HL-60 (cell line): Measurements from ENCODE around the gene WWOX.

Source experiments
- DNase-seq, 2 experiments: peaks; one replicate each; pipeline ENCODE4 v3.0.0-alpha.2; 2010 to 2020; ENCODE audit warnings: low read depth in 1 of 2, low spot score in 1 of 2
- H3K27ac ChIP-seq: fragments of 250-450 bp; sonication (Bioruptor Pico); replicated peaks from 2 replicates; pipeline ENCODE4 v1.5.1; 2020; ENCODE audit warnings: mild to moderate bottlenecking, moderate library complexity
- H3K27me3 ChIP-seq: fragments of 250-450 bp; sonication (Bioruptor Pico); 2 replicates; pipeline ENCODE4 v1.5.1; 2021; ENCODE audit warnings: mild to moderate bottlenecking, moderate library complexity; ENCODE audit not compliant: insufficient read depth, poor library complexity, severe bottlenecking
- H3K4me3 ChIP-seq: replicated peaks from 2 replicates; pipeline ENCODE4 v1.5.1; 2011; ENCODE audit warnings: mild to moderate bottlenecking, control low read depth, low read length; ENCODE audit not compliant: insufficient read depth
- GABPA ChIP-seq: IDR thresholded peaks from 2 replicates; pipeline ENCODE4 v1.6.1; 2012; ENCODE audit warnings: low read depth
- POLR2AphosphoS5 ChIP-seq: IDR thresholded peaks from 2 replicates; pipeline ENCODE4 v1.6.1; 2012; ENCODE audit warnings: low read depth
- SPI1 ChIP-seq: IDR thresholded peaks from 2 replicates; pipeline ENCODE4 v1.6.1; 2012; ENCODE audit warnings: low read depth, mild to moderate bottlenecking, borderline replicate concordance
- TF ChIP-seq, protein P1 (sequence below): IDR thresholded peaks from one replicate; pipeline ENCODE4 v1.5.1; 2011; ENCODE audit warnings: low read length, control low read depth, inconsistent platforms; ENCODE audit not compliant: insufficient read depth
- TF ChIP-seq, protein P2 (sequence below): IDR thresholded peaks from 2 replicates; pipeline ENCODE4 v1.6.1; 2012; ENCODE audit warnings: low read depth; ENCODE audit not compliant: insufficient replicate concordance

Gene WWOX

DNA sequence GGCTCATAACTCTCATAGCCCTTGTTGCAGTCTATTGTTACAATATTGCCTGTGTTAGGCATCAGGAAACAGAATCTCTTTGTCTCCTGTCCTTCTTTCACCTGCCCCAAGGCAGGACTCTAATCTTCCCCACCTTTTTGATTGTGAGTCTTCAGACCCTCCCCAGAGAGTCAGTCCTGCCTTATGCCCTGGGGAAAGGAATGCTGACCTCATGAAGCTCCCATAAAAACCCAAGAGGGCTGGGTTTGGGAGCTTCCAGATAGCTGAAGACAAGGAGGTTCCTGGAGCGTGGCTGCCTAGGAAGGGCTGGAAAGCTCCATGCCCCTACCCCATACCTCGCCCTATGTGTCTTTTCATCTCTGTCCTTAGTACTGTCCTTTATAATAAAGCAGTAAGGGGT is 688.8 kb downstream of the WWOX start:
- H3K27ac ChIP-seq, result no peak overlapping the region
- DNase-seq, result no peak
- TF ChIP-seq, protein P1, sequence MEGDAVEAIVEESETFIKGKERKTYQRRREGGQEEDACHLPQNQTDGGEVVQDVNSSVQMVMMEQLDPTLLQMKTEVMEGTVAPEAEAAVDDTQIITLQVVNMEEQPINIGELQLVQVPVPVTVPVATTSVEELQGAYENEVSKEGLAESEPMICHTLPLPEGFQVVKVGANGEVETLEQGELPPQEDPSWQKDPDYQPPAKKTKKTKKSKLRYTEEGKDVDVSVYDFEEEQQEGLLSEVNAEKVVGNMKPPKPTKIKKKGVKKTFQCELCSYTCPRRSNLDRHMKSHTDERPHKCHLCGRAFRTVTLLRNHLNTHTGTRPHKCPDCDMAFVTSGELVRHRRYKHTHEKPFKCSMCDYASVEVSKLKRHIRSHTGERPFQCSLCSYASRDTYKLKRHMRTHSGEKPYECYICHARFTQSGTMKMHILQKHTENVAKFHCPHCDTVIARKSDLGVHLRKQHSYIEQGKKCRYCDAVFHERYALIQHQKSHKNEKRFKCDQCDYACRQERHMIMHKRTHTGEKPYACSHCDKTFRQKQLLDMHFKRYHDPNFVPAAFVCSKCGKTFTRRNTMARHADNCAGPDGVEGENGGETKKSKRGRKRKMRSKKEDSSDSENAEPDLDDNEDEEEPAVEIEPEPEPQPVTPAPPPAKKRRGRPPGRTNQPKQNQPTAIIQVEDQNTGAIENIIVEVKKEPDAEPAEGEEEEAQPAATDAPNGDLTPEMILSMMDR, result no peak
- TF ChIP-seq, protein P2, sequence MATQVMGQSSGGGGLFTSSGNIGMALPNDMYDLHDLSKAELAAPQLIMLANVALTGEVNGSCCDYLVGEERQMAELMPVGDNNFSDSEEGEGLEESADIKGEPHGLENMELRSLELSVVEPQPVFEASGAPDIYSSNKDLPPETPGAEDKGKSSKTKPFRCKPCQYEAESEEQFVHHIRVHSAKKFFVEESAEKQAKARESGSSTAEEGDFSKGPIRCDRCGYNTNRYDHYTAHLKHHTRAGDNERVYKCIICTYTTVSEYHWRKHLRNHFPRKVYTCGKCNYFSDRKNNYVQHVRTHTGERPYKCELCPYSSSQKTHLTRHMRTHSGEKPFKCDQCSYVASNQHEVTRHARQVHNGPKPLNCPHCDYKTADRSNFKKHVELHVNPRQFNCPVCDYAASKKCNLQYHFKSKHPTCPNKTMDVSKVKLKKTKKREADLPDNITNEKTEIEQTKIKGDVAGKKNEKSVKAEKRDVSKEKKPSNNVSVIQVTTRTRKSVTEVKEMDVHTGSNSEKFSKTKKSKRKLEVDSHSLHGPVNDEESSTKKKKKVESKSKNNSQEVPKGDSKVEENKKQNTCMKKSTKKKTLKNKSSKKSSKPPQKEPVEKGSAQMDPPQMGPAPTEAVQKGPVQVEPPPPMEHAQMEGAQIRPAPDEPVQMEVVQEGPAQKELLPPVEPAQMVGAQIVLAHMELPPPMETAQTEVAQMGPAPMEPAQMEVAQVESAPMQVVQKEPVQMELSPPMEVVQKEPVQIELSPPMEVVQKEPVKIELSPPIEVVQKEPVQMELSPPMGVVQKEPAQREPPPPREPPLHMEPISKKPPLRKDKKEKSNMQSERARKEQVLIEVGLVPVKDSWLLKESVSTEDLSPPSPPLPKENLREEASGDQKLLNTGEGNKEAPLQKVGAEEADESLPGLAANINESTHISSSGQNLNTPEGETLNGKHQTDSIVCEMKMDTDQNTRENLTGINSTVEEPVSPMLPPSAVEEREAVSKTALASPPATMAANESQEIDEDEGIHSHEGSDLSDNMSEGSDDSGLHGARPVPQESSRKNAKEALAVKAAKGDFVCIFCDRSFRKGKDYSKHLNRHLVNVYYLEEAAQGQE, result no peak
- TF ChIP-seq POLR2AphosphoS5 (no peak), GABPA (no peak), SPI1 (no peak)

DNA sequence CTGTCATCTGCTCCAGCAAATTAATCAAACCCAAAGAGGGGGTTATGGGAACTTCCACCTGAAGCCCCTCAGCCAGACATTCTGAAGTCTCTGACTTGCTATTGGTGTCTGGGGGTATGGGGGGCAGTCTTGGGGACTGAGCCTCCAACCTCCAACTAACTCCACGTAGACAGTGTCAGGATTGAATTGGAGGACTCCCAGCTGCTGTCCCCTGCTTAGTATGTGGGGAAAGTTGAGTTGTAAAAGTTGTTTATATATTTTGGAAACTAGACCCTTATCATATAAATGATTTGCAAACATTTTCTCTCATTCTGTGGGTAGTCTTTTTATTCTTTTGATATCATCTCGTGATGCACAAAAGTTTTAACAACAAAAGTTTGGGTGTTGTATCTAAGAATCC is 689.2 kb downstream of the WWOX start:
- Histone ChIP-seq H3K4me3 (no peak overlapping the region), H3K27me3 (no peaks in the 10 kb centered on the region), H3K27ac (no peak overlapping the region)
- TF ChIP-seq GABPA, result no peak
- TF ChIP-seq, protein P2, result no peak
- no peak for TF ChIP-seq POLR2AphosphoS5
- TF ChIP-seq, protein P1, result no peak
- TF ChIP-seq SPI1, result no peak
- DNase-seq, result no peak

More for the DNA sequence above, 688.8 kb downstream of the WWOX start:
- Histone ChIP-seq H3K4me3 (no peak overlapping the region), H3K27me3 (no peaks in the 10 kb centered on the region)

DNA sequence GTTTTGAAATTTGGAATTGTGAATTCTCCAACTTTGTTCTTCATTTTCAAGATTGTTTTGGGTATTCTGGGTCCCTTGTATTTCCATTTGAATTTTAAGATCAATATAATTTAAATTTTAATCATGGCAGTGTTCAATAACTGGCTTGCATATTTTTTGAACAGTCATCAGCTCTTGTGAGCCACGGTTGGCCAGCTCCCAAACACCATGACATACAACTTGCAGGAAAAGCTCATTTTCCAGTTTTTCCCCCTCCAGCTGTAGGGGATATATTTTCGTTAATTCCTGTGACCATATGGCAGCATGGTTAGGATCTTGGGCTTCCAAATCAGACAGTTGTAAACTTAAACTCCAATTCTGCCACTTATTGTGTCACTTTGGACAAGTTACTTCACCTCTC is 690.1 kb downstream of the WWOX start:
- no peak for DNase-seq
- TF ChIP-seq, protein P2, result no peak
- TF ChIP-seq GABPA (no peak), SPI1 (no peak), POLR2AphosphoS5 (no peak)
- TF ChIP-seq, protein P1, result no peak
- Histone ChIP-seq H3K27me3 (no peaks in the 10 kb centered on the region), H3K4me3 (no peak overlapping the region), H3K27ac (no peak overlapping the region)
